Fibroblast of pulmonary artery (primary cell): Measurements from ENCODE around the gene KRTAP3-2.

ENCODE experiments used
- DNase-seq: peaks from one replicate; pipeline ENCODE4 v3.0.0-alpha.2; 2010; ENCODE audit warnings: low read depth
- H3K4me3 ChIP-seq: replicated peaks from 2 replicates; pipeline ENCODE4 v1.5.1; 2011; ENCODE audit warnings: low read depth, mild to moderate bottlenecking, control low read depth, low read length, moderate library complexity
- CTCF ChIP-seq: IDR thresholded peaks from 2 replicates; pipeline ENCODE4 v1.5.1; 2011; ENCODE audit warnings: mild to moderate bottlenecking, control low read depth, low read length, inconsistent platforms; ENCODE audit errors: missing control alignments

KRTAP3-2 gene

GRCh38 chr17:41029633-41030245 lies 30.0 kb upstream of the KRTAP3-2 start, which contains the start of gene KRTAP1-4:
KRTAP1-4 (minus strand) TSS chr17:41030195; CDS start chr17:41030078, 117 bp downstream.
- TF ChIP-seq CTCF = no peak
- no peak within 1 kb of the TSS for H3K4me3 ChIP-seq
- no peak for DNase-seq

GRCh38 chr17:41026715-41027471 lies 27.2 kb upstream of the KRTAP3-2 start, which contains the start of gene KRTAP1-5:
KRTAP1-5 (minus strand) TSS chr17:41027208; CDS start chr17:41027155, 53 bp downstream.
- peak; percentile 28 for DNase-seq

GRCh38 chr17:41024697-41025096 lies 25.0 kb upstream of the KRTAP3-2 start:
- no peak for DNase-seq
- TF ChIP-seq CTCF = no peak
- no peak overlapping the region for H3K4me3 ChIP-seq

More at GRCh38 chr17:41026715-41027471, 27.2 kb upstream of the KRTAP3-2 start, which contains the start of gene KRTAP1-5:
- TF ChIP-seq CTCF = no peak
- no peak within 1 kb of the TSS for H3K4me3 ChIP-seq

GRCh38 chr17:41020336-41020735 lies 20.6 kb upstream of the KRTAP3-2 start:
- TF ChIP-seq CTCF = no peak
- no peak for DNase-seq
- H3K4me3 ChIP-seq = no peak overlapping the region

- no peak overlapping the region for H3K4me3 ChIP-seq
- no peak for DNase-seq
- no peak for TF ChIP-seq CTCF
Observed at GRCh38 chr17:41019415-41019814, 19.7 kb upstream of the KRTAP3-2 start.

GRCh38 chr17:41018541-41018940 lies 18.8 kb upstream of the KRTAP3-2 start:
- H3K4me3 ChIP-seq = no peak overlapping the region
- DNase-seq = no peak
- TF ChIP-seq CTCF = no peak
